Fibroblast of the aortic adventitia (primary cell): Measurements from ENCODE around the gene MARS1. TPM values are rescaled to one million over a fixed set of nuclear protein-coding genes. Genes with fewer than 3 reads are reported as not detected.
A peak's percentile ranks its signal among the peaks of the same experiment; 100 is the strongest.

Experiments
- DNase-seq: peaks from one replicate; pipeline ENCODE4 v3.0.0-alpha.2; 2010; ENCODE audit warnings: low read depth
- H3K4me3 ChIP-seq: 2 replicates; pipeline ENCODE4 v1.5.1; 2011; ENCODE audit warnings: low read depth, mild to moderate bottlenecking, control low read depth, low read length, moderate library complexity
- total RNA-seq: library from RNA; depleted of rRNA; stranded (reverse); fragments of >200 nt; gene quantifications from 2 replicates; pipeline ENCODE4 v1.2.3, GENCODE V29; 2012; ENCODE audit warnings: low replicate concordance
- TF ChIP-seq, protein P1 (sequence below): IDR thresholded peaks from 2 replicates; pipeline ENCODE4 v1.5.1; 2011; ENCODE audit warnings: mild to moderate bottlenecking, low read length, control low read depth, inconsistent platforms; ENCODE audit not compliant: insufficient read depth

MARS1 gene
- total RNA-seq, 1 donor, result 185 TPM

DNA sequence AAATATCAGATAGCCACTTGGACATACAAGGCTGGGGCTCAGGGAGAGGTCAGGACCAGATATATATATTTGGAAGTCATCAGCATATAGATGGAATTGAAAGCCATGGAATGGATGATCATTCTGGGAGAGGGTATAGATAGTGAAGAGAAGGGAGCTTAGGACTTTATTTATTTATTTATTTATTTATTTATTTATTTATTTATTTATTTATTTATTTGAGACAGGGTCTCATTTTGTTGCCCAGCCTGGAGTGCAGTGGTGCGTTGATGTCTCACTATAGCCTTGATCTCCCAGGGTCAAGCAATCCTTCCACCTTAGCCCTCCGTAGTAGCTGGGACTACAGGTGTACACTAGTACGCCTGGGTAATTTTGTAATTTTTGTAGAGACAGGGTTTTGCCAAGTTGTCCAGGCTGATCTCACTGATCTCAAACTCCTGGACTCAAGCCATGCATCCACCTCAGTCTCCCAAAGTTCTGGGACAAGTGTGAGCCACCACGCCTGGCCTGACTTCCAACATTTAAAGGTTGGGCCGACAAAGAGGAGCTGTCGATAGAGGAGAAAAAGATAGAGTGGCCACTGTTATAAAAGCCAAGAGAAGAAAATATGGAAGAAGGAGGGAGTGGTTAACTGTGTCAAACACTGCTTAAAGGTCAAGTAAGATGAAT lies 41.4 kb upstream of the MARS1 start:
- DNase-seq, result no peak
- TF ChIP-seq, protein P1, sequence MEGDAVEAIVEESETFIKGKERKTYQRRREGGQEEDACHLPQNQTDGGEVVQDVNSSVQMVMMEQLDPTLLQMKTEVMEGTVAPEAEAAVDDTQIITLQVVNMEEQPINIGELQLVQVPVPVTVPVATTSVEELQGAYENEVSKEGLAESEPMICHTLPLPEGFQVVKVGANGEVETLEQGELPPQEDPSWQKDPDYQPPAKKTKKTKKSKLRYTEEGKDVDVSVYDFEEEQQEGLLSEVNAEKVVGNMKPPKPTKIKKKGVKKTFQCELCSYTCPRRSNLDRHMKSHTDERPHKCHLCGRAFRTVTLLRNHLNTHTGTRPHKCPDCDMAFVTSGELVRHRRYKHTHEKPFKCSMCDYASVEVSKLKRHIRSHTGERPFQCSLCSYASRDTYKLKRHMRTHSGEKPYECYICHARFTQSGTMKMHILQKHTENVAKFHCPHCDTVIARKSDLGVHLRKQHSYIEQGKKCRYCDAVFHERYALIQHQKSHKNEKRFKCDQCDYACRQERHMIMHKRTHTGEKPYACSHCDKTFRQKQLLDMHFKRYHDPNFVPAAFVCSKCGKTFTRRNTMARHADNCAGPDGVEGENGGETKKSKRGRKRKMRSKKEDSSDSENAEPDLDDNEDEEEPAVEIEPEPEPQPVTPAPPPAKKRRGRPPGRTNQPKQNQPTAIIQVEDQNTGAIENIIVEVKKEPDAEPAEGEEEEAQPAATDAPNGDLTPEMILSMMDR, result no peak
- H3K4me3 ChIP-seq, result no peak overlapping the region

DNA sequence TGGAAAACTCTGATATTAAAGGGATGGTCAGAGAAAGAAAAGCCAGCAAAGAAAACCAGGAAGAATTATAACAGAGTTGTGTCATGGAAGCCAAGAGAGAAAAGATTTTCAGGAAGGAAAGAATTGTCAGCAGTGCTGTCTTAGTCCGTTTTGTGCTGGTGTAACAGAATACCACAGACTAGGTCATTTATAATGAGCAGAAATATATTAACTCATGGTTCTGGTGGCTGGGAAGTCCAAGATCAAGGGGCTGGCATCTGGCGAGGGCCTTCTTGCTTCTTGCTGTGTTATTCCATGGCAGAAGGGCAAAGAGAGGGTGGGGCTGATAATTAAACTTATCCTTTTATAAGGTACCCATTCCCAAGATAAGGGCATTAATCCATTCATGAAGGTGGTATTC lies 39.2 kb upstream of the MARS1 start:
- H3K4me3 ChIP-seq, result no peak overlapping the region
- TF ChIP-seq, protein P1, result no peak
- DNase-seq, result no peak

DNA sequence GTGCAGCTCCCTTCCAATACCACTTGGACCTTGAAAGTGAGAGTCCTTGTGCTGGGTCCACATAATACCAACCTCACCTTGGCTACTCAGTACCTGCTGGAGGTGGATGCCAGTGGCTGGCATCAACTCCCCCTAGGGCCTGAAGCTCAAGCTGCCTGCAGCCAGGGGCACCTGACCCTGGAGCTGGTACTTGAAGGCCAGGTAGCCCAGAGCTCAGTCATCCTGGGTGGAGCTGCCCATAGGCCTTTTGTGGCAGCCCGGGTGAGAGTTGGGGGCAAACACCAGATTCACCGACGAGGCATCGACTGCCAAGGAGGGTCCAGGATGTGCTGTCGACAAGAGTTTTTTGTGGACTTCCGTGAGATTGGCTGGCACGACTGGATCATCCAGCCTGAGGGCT lies 38.5 kb upstream of the MARS1 start:
- no peak overlapping the region for H3K4me3 ChIP-seq
- no peak for DNase-seq
- TF ChIP-seq, protein P1, result no peak

DNA sequence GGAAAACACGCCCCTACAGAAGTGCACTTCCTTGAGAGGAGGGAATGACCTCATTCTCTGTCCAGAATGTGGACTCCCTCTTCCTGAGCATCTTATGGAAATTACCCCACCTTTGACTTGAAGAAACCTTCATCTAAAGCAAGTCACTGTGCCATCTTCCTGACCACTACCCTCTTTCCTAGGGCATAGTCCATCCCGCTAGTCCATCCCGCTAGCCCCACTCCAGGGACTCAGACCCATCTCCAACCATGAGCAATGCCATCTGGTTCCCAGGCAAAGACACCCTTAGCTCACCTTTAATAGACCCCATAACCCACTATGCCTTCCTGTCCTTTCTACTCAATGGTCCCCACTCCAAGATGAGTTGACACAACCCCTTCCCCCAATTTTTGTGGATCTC lies 37.8 kb upstream of the MARS1 start:
- TF ChIP-seq, protein P1, result no peak
- DNase-seq, result no peak
- H3K4me3 ChIP-seq, result no peak overlapping the region

DNA sequence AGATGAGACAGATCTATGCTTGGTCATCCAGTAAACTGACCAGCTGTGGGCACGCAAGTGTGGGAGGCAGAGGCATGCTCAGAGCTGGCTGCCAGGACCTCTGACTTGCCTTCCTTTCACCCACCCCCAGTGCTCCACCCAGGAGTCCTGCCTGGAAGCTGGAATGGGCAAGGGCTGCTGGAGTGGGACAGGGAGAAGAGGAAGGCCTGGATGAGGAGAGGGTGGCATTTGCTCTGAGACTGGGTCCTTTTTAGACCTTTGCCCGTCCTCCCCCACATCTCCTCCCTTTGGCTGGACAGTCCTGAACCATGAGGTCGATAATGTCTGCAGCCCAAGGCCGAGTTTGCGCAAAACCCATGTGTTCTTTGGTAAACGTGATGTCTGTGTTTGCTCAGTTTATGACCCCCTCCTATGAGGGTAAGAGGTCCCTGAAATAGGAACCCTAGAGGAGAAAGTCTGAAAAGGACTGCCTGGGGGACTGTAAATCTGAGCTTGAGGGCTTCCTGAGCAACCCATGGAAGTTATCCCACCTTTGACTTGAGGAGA lies 36.6 kb upstream of the MARS1 start:
- TF ChIP-seq, protein P1, result no peak
- no peak overlapping the region for H3K4me3 ChIP-seq
- no peak for DNase-seq

DNA sequence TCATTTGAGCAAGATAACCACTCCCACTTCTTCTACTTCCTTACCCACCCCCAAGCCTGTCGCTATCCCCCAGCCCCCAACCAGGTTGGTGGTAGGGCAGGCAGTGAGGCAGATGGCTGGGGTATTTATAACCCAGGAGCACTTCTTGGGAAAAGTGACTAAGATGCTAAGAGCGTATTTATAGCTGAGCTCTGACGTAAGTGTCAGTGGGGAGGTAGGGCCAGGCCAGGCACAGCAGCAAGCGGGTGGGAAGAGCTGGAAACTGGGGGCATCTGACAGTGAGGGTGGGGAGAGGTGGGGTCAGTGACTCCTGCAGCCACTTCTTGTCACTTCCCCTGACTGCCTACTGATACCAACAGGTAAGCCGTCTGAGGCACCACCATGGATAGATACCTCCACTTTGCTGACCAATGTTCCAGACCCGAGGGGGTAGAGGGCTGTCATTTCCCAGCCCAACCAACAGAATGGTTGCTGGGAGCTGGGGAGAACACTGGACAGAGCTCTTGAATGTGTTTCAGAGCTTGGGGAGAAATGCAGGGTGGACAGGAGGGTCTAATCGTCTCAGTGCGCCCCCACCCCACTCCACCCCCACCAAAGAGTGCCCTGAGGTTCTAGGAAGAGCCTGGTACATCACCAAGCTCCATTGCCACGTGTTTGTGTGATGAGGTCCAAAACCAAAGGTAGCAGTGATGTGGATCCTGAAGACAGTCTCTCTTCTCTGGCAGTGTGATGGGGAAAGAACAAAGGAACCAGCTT lies 35.5 kb upstream of the MARS1 start:
- TF ChIP-seq, protein P1, result no peak
- peak; percentile 86 for DNase-seq
- no peak overlapping the region for H3K4me3 ChIP-seq
